CD8-positive, alpha-beta memory T cell (primary cell): Measurements from ENCODE around the gene TMIE. TPM values are rescaled to one million over a fixed set of nuclear protein-coding genes. Genes with fewer than 3 reads are reported as not detected.
"Not testable (repeated sequence)": the region's sequence is repeated elsewhere in the genome, so short reads cannot be mapped to it uniquely, and the experiment has no call there.

Source experiments
- CTCF ChIA-PET: fragments of 350-600 bp; sonication (Branson Sonifier 250); formaldehyde crosslinking; loops from one replicate; lab custom pipeline; 2021; ENCODE audit warnings: antibody characterized with exemption; lab: Charles Lee
- POLR2A ChIA-PET: fragments of 350-600 bp; sonication (Branson Sonifier 250); formaldehyde crosslinking; loops from one replicate; lab custom pipeline; 2021; ENCODE audit warnings: antibody characterized with exemption; lab: Charles Lee
- DNase-seq, 5 donors: peaks; one replicate each; pipeline versions ENCODE4 v3.0.0 to v3.0.0-alpha.2; 2020 to 2022; ENCODE audit warnings: mixed read lengths in 1 of 5
- H3K27ac ChIP-seq: one replicate; pipeline ENCODE4 v1.7.0; 2013; ENCODE audit warnings: low read depth, mild to moderate bottlenecking, low read length, moderate library complexity
- H3K27me3 ChIP-seq: 2 replicates; pipeline ENCODE4 v1.7.0; 2013; ENCODE audit warnings: low read length, mild to moderate bottlenecking; ENCODE audit not compliant: insufficient read depth, poor library complexity, severe bottlenecking
- H3K36me3 ChIP-seq: 2 replicates; pipeline ENCODE4 v1.7.0; 2013; ENCODE audit warnings: mild to moderate bottlenecking, low read length, moderate library complexity; ENCODE audit not compliant: insufficient read depth
- H3K4me1 ChIP-seq: 2 replicates; pipeline ENCODE4 v1.7.0; 2013; ENCODE audit warnings: mild to moderate bottlenecking, low read length, moderate library complexity; ENCODE audit not compliant: insufficient read depth
- H3K4me3 ChIP-seq: 2 replicates; pipeline ENCODE4 v1.7.0; 2013; ENCODE audit warnings: mild to moderate bottlenecking, low read length
- H3K9me3 ChIP-seq: 2 replicates; pipeline ENCODE4 v1.7.0; 2013; ENCODE audit warnings: mild to moderate bottlenecking, low read length
- H3K27ac Mint-ChIP-seq, 8 donors: one replicate each; pipeline ENCODE4 v1.8.0; 2020 to 2021; ENCODE audit warnings: mixed read lengths in 8 of 8, mild to moderate bottlenecking in 6 of 8, inconsistent platforms in 3 of 8, moderate library complexity in 3 of 8
- H3K27me3 Mint-ChIP-seq, 2 donors: one replicate each; pipeline ENCODE4 v1.8.0; 2020 to 2021; ENCODE audit warnings: mixed read lengths in 2 of 2, mild to moderate bottlenecking in 1 of 2, moderate library complexity in 1 of 2
- H3K36me3 Mint-ChIP-seq, 3 donors: one replicate each; pipeline ENCODE4 v1.8.0; 2020 to 2021; ENCODE audit warnings: mixed read lengths in 3 of 3, inconsistent platforms in 1 of 3, mild to moderate bottlenecking in 1 of 3
- H3K4me1 Mint-ChIP-seq, 3 donors: one replicate each; pipeline ENCODE4 v1.8.0; 2020 to 2021; ENCODE audit warnings: mixed read lengths in 3 of 3, inconsistent platforms in 1 of 3, mild to moderate bottlenecking in 1 of 3
- H3K4me3 Mint-ChIP-seq, 7 donors: one replicate each; pipeline ENCODE4 v1.8.0; 2020 to 2021; ENCODE audit warnings: mixed read lengths in 7 of 7, mild to moderate bottlenecking in 6 of 7, moderate library complexity in 4 of 7, inconsistent platforms in 2 of 7
- H3K9me3 Mint-ChIP-seq, 5 donors: one replicate each; pipeline ENCODE4 v1.8.0; 2020 to 2022; ENCODE audit warnings: mixed read lengths in 5 of 5, mild to moderate bottlenecking in 3 of 5, moderate library complexity in 2 of 5, inconsistent platforms in 1 of 5
- polyA plus RNA-seq: library from polyadenylated mRNA; unstranded; fragments of 300-500 nt; fragmentation: Illumina TruSeq; gene quantifications from one replicate; pipeline ENCODE4 v1.2.3, GENCODE V29; 2021
- total RNA-seq, 2 experiments: library from RNA; stranded (reverse); gene quantifications; one replicate each; pipeline ENCODE4 v1.2.3, GENCODE V29; 2021

TMIE gene
- total and polyA plus RNA-seq, 3 experiments from 2014 or later, result 0.16 to 0.67 TPM; not detected in 1

- H3K4me3 ChIP-seq, result no peak overlapping the region
- H3K27me3 ChIP-seq, result no peaks in the 10 kb centered on the region
- no peaks in the 10 kb centered on the region for H3K4me1 ChIP-seq
- H3K4me3 Mint-ChIP-seq, result no peak overlapping the region
- ChIA-PET CTCF (no interaction called here), POLR2A (no interaction called here)
- no peak overlapping the region for H3K27ac Mint-ChIP-seq
- no peaks in the 10 kb centered on the region for H3K9me3 ChIP-seq
- H3K36me3 Mint-ChIP-seq, result no peaks in the 10 kb centered on the region
- H3K27ac ChIP-seq, result no peak overlapping the region
- H3K36me3 ChIP-seq, result no peaks in the 10 kb centered on the region
- H3K9me3 Mint-ChIP-seq, result no peaks in the 10 kb centered on the region
- peaks cover 7 to 22% of the 10 kb centered on the region in 2 donors for H3K27me3 Mint-ChIP-seq
- no peaks in the 10 kb centered on the region for H3K4me1 Mint-ChIP-seq
- no peak for DNase-seq
Measured at GRCh38 chr3:46733026-46733800, 32.0 kb downstream of the TMIE start.

DNA sequence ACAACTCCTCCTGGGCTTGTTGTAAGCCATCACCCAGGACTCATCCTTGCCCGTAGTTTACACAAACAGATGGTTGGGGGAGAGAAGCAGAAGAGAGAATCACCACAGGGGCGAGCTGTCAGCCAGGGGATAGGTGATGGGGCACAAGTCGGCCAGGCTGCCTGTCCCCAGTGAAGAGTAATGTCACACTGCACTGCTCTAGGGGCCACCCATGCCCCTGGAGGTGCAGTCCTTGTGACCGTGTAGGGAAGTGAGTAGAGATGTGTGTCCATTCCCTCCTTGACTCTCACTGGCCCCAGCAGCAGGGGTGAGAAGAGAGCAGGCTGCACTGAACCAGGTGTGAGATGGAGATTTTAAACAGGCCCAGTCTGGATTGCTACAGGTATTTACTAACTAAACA lies 33.6 kb downstream of the TMIE start:
- Mint-ChIP-seq H3K4me1 (no peaks in the 10 kb centered on the region), H3K27me3 (peaks cover 2 to 22% of the 10 kb centered on the region in 2 donors), H3K27ac (peak overlapping the region in 1 of 8 donors; percentile 51), H3K9me3 (no peaks in the 10 kb centered on the region), H3K4me3 (no peak overlapping the region), H3K36me3 (no peaks in the 10 kb centered on the region)
- H3K9me3 ChIP-seq, result no peaks in the 10 kb centered on the region
- H3K27ac ChIP-seq, result no peak overlapping the region
- DNase-seq, result no peak
- POLR2A ChIA-PET, result no interaction called here
- H3K27me3 ChIP-seq, result no peaks in the 10 kb centered on the region
- H3K4me3 ChIP-seq, result no peak overlapping the region
- H3K4me1 ChIP-seq, result no peaks in the 10 kb centered on the region
- CTCF ChIA-PET, result no interaction called here
- H3K36me3 ChIP-seq, result no peaks in the 10 kb centered on the region

- no peak for DNase-seq
- H3K4me1 ChIP-seq, result no peaks in the 10 kb centered on the region
- H3K27me3 Mint-ChIP-seq, result peaks cover 2 to 22% of the 10 kb centered on the region in 2 donors
- H3K36me3 Mint-ChIP-seq, result no peaks in the 10 kb centered on the region
- H3K4me3 ChIP-seq, result no peak overlapping the region
- no peaks in the 10 kb centered on the region for H3K36me3 ChIP-seq
- H3K27me3 ChIP-seq, result no peaks in the 10 kb centered on the region
- no peak overlapping the region for H3K4me3 Mint-ChIP-seq
- POLR2A ChIA-PET, result no interaction called here
- H3K27ac ChIP-seq, result no peak overlapping the region
- no peaks in the 10 kb centered on the region for H3K4me1 Mint-ChIP-seq
- CTCF ChIA-PET, result no interaction called here
- H3K9me3 ChIP-seq, result no peaks in the 10 kb centered on the region
- H3K27ac Mint-ChIP-seq, result no peak overlapping the region
- no peaks in the 10 kb centered on the region for H3K9me3 Mint-ChIP-seq
Measured at GRCh38 chr3:46736006-46736872, 35.0 kb downstream of the TMIE start.

DNA sequence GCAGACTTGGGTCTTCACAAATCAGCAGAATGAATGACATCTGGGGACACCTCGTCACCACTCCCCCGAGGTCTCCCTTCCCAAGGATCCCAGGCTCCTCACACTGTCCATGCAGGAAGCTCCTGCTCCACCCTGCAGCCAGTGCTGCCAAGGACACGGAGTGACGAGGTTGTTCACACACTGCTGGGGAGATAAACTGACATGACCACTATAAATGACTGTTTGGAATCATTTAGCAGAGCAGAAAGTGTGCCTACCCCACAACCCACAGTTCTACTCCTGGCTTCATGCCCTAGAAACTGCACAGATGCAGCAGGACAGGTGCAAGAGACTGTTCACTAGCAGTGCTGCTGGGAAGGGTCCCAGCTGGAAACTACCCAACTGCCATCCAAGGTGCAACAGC lies 36.1 kb downstream of the TMIE start:
- ChIA-PET POLR2A (no interaction called here), CTCF (no interaction called here)
- H3K4me1 ChIP-seq, result no peaks in the 10 kb centered on the region
- DNase-seq, result no peak
- H3K27ac ChIP-seq, result no peak overlapping the region
- H3K9me3 ChIP-seq, result no peaks in the 10 kb centered on the region
- no peaks in the 10 kb centered on the region for H3K27me3 ChIP-seq
- peaks cover 2 to 22% of the 10 kb centered on the region in 2 donors for H3K27me3 Mint-ChIP-seq
- no peaks in the 10 kb centered on the region for H3K9me3 Mint-ChIP-seq
- H3K4me3 ChIP-seq, result no peak overlapping the region
- no peaks in the 10 kb centered on the region for H3K36me3 Mint-ChIP-seq
- H3K27ac Mint-ChIP-seq, result no peak overlapping the region
- no peak overlapping the region for H3K4me3 Mint-ChIP-seq
- no peaks in the 10 kb centered on the region for H3K36me3 ChIP-seq
- no peaks in the 10 kb centered on the region for H3K4me1 Mint-ChIP-seq

DNA sequence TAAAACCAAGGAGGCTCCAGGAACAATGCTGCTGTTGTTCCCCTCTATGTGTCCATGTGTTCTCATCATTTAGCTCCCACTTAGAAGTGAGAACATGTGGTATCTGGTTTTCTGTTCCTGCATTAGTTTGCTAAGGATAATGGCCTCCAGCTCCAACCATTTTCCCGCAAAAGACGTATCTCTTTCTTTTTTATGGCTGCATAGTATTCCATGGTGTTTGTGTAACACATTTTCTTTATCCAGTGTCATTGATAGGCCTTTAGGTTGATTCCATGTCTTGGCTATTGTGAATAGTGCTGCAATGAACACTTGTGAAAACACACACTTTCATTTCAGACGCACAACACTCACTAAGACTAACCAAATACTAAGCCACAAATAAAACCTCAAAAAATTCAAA lies 38.4 kb downstream of the TMIE start:
- CTCF ChIA-PET, H3K4me3 ChIP-seq, H3K36me3 ChIP-seq, H3K27me3 ChIP-seq, H3K27ac ChIP-seq, H3K4me3 Mint-ChIP-seq, H3K4me1 Mint-ChIP-seq, H3K9me3 ChIP-seq, H3K9me3 Mint-ChIP-seq, H3K36me3 Mint-ChIP-seq, POLR2A ChIA-PET, DNase-seq, H3K4me1 ChIP-seq, H3K27ac Mint-ChIP-seq: not testable (repeated sequence)
- peaks cover 1 to 17% of the 10 kb centered on the region in 2 donors for H3K27me3 Mint-ChIP-seq

DNA sequence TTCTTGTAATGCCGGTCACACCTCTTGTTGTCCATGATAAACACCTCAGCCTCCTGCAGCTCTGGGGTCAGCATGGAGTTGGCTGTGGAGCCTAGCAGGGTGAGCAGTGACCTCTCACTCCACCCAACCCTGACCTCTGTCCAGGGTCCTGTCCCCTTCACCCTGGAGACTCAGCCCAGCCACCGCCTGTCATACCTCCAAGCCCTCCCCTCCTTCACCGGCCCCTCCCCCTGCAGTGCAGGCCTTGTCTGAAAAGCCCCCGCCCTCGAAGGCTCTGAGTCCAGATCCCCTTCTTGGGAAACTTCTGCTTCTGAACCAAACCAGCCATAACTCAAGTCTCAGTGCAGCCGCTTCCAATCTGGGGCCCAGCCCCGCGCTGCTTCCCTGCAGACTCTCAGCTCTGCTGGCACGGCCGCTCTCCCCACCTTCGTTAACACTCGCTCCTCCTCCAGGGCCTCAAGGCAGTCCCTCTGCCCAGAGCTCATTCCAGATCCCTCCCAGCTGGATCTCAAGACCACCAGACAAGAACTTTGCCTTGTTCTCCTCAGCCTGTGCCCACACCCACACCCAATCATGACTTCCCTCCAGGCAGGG lies 41.9 kb downstream of the TMIE start:
- Histone ChIP-seq H3K27me3 (no peaks in the 10 kb centered on the region), H3K9me3 (no peaks in the 10 kb centered on the region), H3K4me3 (no peak overlapping the region), H3K36me3 (no peaks in the 10 kb centered on the region), H3K27ac (no peak overlapping the region), H3K4me1 (no peaks in the 10 kb centered on the region)
- DNase-seq, result no peak
- Mint-ChIP-seq H3K36me3 (no peaks in the 10 kb centered on the region), H3K27me3 (peaks cover 1 to 4% of the 10 kb centered on the region in 2 donors), H3K9me3 (no peaks in the 10 kb centered on the region), H3K4me1 (no peaks in the 10 kb centered on the region), H3K4me3 (no peak overlapping the region), H3K27ac (peak overlapping the region in 1 of 8 donors; percentile 8)
- ChIA-PET POLR2A (no interaction called here), CTCF (interaction anchor here (1.0 kb wide), 1 partner anchor 19 kb away, joined by 3 read pairs; no protein-coding TSS in a partner anchor)

DNA sequence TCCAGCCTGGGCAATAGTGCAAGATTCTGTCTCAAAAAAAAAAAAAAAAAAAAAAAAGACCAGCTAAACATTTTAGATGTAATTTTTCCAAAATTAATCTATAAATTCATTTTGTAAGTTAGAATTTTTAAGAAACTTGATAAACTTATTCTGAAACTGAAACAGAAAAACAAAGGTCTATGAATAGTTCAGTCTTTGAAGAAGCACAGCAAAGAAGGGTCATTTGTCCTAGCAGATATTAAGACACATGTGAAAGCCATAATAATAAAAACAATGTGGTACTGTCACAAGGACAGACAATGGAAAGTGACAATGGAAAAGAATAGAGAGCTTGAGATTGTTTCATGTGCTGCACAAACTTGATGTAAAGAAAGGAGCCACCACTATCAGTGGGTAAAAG lies 45.5 kb downstream of the TMIE start:
- Mint-ChIP-seq H3K36me3 (no peaks in the 10 kb centered on the region), H3K27me3 (peaks cover 1 to 4% of the 10 kb centered on the region in 2 donors), H3K4me3 (no peak overlapping the region), H3K4me1 (no peaks in the 10 kb centered on the region), H3K27ac (no peak overlapping the region), H3K9me3 (no peaks in the 10 kb centered on the region)
- Histone ChIP-seq H3K27ac (no peak overlapping the region), H3K4me3 (no peak overlapping the region), H3K27me3 (no peaks in the 10 kb centered on the region), H3K36me3 (no peaks in the 10 kb centered on the region), H3K9me3 (no peaks in the 10 kb centered on the region), H3K4me1 (no peaks in the 10 kb centered on the region)
- ChIA-PET CTCF (no interaction called here), POLR2A (no interaction called here)
- DNase-seq, result no peak

DNA sequence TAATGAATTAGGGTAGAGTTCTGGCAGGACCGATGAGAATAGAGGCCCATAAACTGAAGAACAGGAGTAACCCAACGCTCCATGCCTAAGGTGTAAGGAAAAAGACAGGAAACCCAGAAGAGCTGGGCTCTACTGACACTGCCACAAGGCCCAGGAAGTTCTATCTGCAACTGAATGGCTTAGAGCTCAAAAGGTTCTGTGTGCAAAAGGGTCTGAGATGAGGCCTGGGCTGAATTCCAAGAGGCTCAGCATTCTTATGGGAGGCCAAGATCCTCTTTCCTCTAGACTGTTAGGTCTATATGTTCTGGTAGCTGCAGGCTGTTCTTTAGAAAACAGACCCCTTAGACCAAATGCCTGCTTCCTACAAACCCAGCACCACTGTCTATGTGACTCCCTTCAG lies 47.0 kb downstream of the TMIE start:
- H3K36me3 ChIP-seq, result no peaks in the 10 kb centered on the region
- Mint-ChIP-seq H3K9me3 (no peaks in the 10 kb centered on the region), H3K27me3 (peaks cover 0 to 1% of the 10 kb centered on the region in 2 donors), H3K4me3 (no peak overlapping the region), H3K36me3 (no peaks in the 10 kb centered on the region), H3K27ac (no peak overlapping the region), H3K4me1 (no peaks in the 10 kb centered on the region)
- H3K27ac ChIP-seq, result no peak overlapping the region
- DNase-seq, result no peak
- no peaks in the 10 kb centered on the region for H3K27me3 ChIP-seq
- POLR2A ChIA-PET, result no interaction called here
- no peaks in the 10 kb centered on the region for H3K9me3 ChIP-seq
- CTCF ChIA-PET, result no interaction called here
- no peaks in the 10 kb centered on the region for H3K4me1 ChIP-seq
- H3K4me3 ChIP-seq, result no peak overlapping the region
